ENCODE results near the gene HELZ. TPM values are rescaled to one million over a fixed set of nuclear protein-coding genes. Genes with fewer than 3 reads are reported as not detected.
A peak's percentile ranks its signal among the peaks of the same experiment; 100 is the strongest.

Gene HELZ
- total and polyA plus RNA-seq, 4 donors: 5.5 to 175 (median 27.8) TPM

- DNase-seq (no peak), ATAC-seq (ENCODE audit: insufficient read depth, low FRiP score) (no peak)
- Histone ChIP-seq H3K4me3 (no peak overlapping the region), H3K9me3 (ENCODE audit: control insufficient read depth in 4 of 4, insufficient read depth in 3 of 4, low read length in 3 of 4) (no peaks in the 10 kb centered on the region), H3K9ac (ENCODE audit: insufficient read depth in 1 of 2, low read length in 2 of 2) (no peak overlapping the region), H3K27me3 (ENCODE audit: control insufficient read depth in 3 of 3, insufficient read depth in 3 of 3, low read length in 2 of 3) (no peaks in the 10 kb centered on the region), H3K4me1 (ENCODE audit: control insufficient read depth in 5 of 5, insufficient read depth in 5 of 5, low read length in 5 of 5) (peaks cover 0 to 22% (median 5%) of the 10 kb centered on the region in 5 donors), H3K27ac (ENCODE audit: low read depth in 1 of 2, low read length in 1 of 2) (peak overlapping the region in 1 of 2 donors; percentile 2), H3K36me3 (ENCODE audit: control insufficient read depth in 4 of 4, insufficient read depth in 4 of 4, low read length in 4 of 4) (no peaks in the 10 kb centered on the region)
- no peak for TF ChIP-seq CTCF (IDR thresholded peaks at IDR 0.05; ENCODE audit: control extremely low read depth, extremely low read depth)
- WGBS, 2 donors: 95 to 98% methylated on average over 12 of the region's 12 CpGs
Observed at GRCh38 chr17:67247416-67247900, 2.5 kb upstream of the HELZ start.

- DNase-seq (peak in 1 of 3 donors; percentile 19), ATAC-seq (ENCODE audit: insufficient read depth, low FRiP score) (peak; percentile 73)
- Histone ChIP-seq H3K4me1 (ENCODE audit: control insufficient read depth in 5 of 5, insufficient read depth in 5 of 5, low read length in 5 of 5) (peaks cover 0 to 22% (median 8%) of the 10 kb centered on the region in 5 donors), H3K36me3 (ENCODE audit: control insufficient read depth in 4 of 4, insufficient read depth in 4 of 4, low read length in 4 of 4) (peaks cover 0 to 2% (median under 1%) of the 10 kb centered on the region in 4 donors), H3K4me3 (no peak overlapping the region), H3K27me3 (ENCODE audit: control insufficient read depth in 3 of 3, insufficient read depth in 3 of 3, low read length in 2 of 3) (no peaks in the 10 kb centered on the region), H3K9me3 (ENCODE audit: control insufficient read depth in 4 of 4, insufficient read depth in 3 of 4, low read length in 3 of 4) (no peaks in the 10 kb centered on the region), H3K27ac (ENCODE audit: low read depth in 1 of 2, low read length in 1 of 2) (peak overlapping the region in 1 of 2 donors; percentile 29), H3K9ac (ENCODE audit: insufficient read depth in 1 of 2, low read length in 2 of 2) (peak overlapping the region in 1 of 2 donors; percentile 43)
- no peak for TF ChIP-seq CTCF (IDR thresholded peaks at IDR 0.05; ENCODE audit: control extremely low read depth, extremely low read depth)
- 53 to 62% methylated on average over 17 of the region's 17 CpGs for WGBS, 2 donors
Observed at GRCh38 chr17:67246653-67247415, 1.8 kb upstream of the HELZ start.

GRCh38 chr17:67246403-67246652 is 1.3 kb upstream of the HELZ start:
- Histone ChIP-seq H3K36me3 (ENCODE audit: control insufficient read depth in 4 of 4, insufficient read depth in 4 of 4, low read length in 4 of 4) (peaks cover 0 to 6% (median under 1%) of the 10 kb centered on the region in 4 donors), H3K27me3 (ENCODE audit: control insufficient read depth in 3 of 3, insufficient read depth in 3 of 3, low read length in 2 of 3) (no peaks in the 10 kb centered on the region), H3K4me1 (ENCODE audit: control insufficient read depth in 5 of 5, insufficient read depth in 5 of 5, low read length in 5 of 5) (peaks cover 0 to 25% (median 12%) of the 10 kb centered on the region in 5 donors), H3K27ac (ENCODE audit: low read depth in 1 of 2, low read length in 1 of 2) (peak overlapping the region in 1 of 2 donors; percentile 62), H3K9me3 (ENCODE audit: control insufficient read depth in 4 of 4, insufficient read depth in 3 of 4, low read length in 3 of 4) (no peaks in the 10 kb centered on the region), H3K4me3 (no peak overlapping the region), H3K9ac (ENCODE audit: insufficient read depth in 1 of 2, low read length in 2 of 2) (peak overlapping the region in 1 of 2 donors; percentile 43)
- 37 to 38% methylated on average over 8 of the region's 8 CpGs for WGBS, 2 donors
- peak in 2 of 3 donors; percentile 47 to 48 for DNase-seq
- no peak for ATAC-seq (ENCODE audit: insufficient read depth, low FRiP score)
- no peak for TF ChIP-seq CTCF (IDR thresholded peaks at IDR 0.05; ENCODE audit: control extremely low read depth, extremely low read depth)

Data from lung (tissue), 12 donors.